ENCODE results near the gene RAB11B.

Gene RAB11B

DNA sequence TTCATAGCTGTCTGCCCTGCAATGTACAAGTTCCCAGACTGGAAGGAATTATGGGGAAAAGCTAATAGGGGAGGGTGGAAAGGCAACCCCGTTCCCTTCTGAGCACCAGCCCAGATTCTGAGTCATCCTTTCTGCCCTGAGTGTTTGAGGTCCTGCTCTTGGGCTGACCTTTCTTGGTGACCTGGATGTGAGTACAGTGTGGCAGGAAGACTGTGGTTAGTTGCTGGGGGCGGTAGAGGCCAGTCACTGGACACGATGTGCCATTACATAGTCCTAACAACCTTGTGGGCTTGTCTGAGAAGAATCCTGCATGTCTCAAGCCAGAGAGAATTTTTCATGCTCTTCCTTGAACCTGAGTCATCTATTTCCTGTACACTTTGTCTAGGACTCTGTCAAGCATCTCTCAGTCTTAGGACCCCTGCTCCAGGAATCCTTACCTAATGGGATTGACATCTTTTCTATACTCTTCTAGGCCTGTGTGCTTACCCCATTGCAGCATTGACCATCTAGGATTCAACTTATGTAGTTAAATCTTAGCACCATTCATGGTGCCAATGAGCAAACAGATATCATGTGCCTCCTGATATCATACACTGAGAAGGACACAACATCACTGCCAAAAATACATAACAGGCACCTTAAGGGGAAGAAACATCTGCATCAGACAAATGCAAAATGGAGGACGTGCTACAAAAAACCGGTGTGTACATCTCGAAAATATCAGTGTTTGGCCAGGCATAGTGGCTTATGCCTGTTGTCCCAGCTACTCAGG lies 34.3 kb upstream of the RAB11B start:
- H3K4me3 ChIP-seq (ENCODE audit: low read depth, low read length): no peak overlapping the region
- TF ChIP-seq, protein P1, sequence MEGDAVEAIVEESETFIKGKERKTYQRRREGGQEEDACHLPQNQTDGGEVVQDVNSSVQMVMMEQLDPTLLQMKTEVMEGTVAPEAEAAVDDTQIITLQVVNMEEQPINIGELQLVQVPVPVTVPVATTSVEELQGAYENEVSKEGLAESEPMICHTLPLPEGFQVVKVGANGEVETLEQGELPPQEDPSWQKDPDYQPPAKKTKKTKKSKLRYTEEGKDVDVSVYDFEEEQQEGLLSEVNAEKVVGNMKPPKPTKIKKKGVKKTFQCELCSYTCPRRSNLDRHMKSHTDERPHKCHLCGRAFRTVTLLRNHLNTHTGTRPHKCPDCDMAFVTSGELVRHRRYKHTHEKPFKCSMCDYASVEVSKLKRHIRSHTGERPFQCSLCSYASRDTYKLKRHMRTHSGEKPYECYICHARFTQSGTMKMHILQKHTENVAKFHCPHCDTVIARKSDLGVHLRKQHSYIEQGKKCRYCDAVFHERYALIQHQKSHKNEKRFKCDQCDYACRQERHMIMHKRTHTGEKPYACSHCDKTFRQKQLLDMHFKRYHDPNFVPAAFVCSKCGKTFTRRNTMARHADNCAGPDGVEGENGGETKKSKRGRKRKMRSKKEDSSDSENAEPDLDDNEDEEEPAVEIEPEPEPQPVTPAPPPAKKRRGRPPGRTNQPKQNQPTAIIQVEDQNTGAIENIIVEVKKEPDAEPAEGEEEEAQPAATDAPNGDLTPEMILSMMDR (IDR thresholded peaks at IDR 0.05; ENCODE audit: control insufficient read depth, extremely low read depth, insufficient read depth): no peak
- no peak for DNase-seq (ENCODE audit: low read depth)

DNA sequence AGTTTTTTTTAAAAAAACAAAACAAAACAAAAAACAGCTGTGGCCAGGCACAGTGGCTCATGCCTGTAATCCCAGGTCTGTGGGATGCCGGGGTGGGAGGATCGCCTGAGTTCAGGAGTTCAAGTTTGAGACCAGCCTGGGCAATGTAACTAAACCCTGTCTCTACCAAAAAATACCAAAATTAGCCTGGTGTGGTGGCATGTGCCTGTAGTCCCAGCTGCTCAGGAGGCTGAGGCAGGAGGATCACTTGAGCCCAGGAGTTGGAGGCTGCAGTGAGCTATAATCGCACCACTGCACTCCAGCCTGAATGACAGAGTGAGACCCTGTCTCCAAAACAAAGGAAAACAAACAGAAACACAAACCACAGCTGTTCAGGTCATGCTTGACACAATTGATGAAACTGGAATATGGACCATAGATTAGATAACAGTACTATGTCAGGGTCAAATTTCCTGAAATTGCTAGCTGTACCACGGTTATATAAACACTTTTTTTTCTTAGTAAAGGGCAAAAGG lies 33.1 kb upstream of the RAB11B start:
- no peak overlapping the region for H3K4me3 ChIP-seq (ENCODE audit: low read depth, low read length)
- TF ChIP-seq, protein P1 (IDR thresholded peaks at IDR 0.05; ENCODE audit: control insufficient read depth, extremely low read depth, insufficient read depth): no peak
- DNase-seq (ENCODE audit: low read depth): no peak

DNA sequence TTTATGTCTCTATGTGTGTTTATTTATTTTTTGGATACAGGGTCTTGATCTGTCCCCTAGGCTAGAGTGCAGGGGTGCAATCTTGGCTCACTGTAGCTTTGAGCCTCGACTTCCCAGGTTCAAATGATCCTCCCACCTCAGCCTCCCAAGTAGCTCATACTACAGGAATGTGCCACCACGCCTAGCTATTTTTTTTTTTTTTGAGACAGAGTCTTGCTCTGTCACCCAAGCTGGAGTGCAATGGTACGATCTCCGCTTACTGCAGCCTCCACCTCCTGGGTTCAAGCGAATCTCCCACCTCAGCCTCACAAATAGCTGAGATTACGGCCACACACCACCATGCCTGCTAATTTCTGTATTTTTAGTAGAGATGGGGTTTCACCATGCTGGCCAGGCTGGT lies 31.2 kb upstream of the RAB11B start:
- no peak overlapping the region for H3K4me3 ChIP-seq (ENCODE audit: low read depth, low read length)
- DNase-seq (ENCODE audit: low read depth): no peak
- TF ChIP-seq, protein P1 (IDR thresholded peaks at IDR 0.05; ENCODE audit: control insufficient read depth, extremely low read depth, insufficient read depth): no peak

DNA sequence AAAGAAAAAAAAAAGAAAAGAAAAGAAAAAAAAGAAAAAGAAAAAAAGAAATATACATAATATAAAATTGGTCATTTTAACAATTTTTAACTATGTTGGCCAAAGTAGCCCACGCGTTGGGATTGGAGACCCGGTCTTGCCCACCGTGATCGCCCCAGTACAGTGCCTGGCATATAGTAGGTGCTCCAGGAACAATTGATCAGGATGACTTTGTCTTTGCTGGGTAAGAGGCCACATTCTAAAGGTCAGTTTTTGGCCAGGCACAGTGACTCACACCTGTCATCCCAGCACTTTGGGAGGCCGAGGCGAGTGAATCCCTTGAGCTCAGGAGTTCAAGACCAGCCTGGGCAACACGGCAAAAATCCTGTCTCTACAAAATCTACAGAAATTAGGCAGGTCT lies 30.0 kb upstream of the RAB11B start:
- H3K4me3 ChIP-seq (ENCODE audit: low read depth, low read length): no peak overlapping the region
- DNase-seq (ENCODE audit: low read depth): no peak
- TF ChIP-seq, protein P1 (IDR thresholded peaks at IDR 0.05; ENCODE audit: control insufficient read depth, extremely low read depth, insufficient read depth): no peak

DNA sequence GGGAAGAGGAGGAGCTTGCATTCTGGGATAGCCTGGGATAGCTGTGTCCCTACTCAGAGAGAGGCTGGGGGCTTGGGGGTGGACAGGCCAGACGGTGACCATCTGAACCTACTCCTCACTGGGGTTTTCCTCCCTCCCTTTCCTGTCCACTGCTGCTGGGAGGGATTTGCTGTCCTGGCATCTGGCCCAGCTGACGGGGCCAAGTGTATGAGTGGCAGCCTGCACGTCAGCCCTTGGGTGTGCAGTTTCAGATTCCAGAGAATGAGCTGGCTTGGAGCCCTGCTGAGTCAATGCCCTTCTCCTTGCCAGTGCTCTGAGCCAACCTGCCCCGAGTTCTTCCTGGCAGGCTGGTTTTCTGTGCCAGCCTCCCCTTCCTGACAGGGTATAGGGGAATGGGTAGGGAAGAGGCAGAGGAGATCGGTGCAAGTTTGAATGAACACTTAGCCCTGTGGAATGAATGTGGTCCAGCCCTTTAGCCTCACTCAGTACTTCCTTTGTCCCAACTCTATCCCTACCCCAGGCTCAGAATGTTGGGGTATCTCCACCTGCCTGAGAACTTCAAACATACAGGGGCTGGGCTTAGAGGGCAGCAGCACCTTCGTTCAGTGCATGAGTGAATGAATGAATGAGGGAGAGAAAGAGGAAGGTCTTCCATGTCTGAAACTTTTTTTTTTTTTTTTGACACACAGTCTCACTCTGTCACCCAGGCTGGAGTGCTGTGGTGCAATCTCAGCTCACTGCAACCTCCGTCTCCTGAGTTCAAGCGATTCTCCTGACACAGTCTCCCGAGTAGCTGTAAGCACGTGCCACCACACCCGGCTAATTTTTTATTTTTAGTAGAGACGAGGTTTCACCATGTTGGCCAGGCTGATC lies 28.0 kb upstream of the RAB11B start:
- DNase-seq (ENCODE audit: low read depth): peak; percentile 99
- no peak overlapping the region for H3K4me3 ChIP-seq (ENCODE audit: low read depth, low read length)

More for the DNA sequence above, 28.0 kb upstream of the RAB11B start:
- TF ChIP-seq, protein P1 (IDR thresholded peaks at IDR 0.05; ENCODE audit: control insufficient read depth, extremely low read depth, insufficient read depth): no peak
